Astrocyte of the spinal cord (primary cell): Measurements from ENCODE around the gene FAM219A.

Experiments used
- DNase-seq: peaks from one replicate; pipeline ENCODE4 v3.0.0; 2011; ENCODE audit warnings: low read depth, low spot score
- H3K4me3 ChIP-seq: 2 replicates; pipeline ENCODE4 v1.5.1; 2011; ENCODE audit warnings: low read depth, mild to moderate bottlenecking, low read length, moderate library complexity
- in situ Hi-C: cut with HindIII; loops from 2 replicates; pipeline ENCODE4 v1.10.0; 2017; ENCODE audit warnings: low sequenced_read_pairs
- TF ChIP-seq, protein P1 (sequence below): IDR thresholded peaks from 2 replicates; pipeline ENCODE4 v1.5.1; 2012; ENCODE audit warnings: low read depth, mild to moderate bottlenecking, low read length, inconsistent platforms

Gene FAM219A

DNA sequence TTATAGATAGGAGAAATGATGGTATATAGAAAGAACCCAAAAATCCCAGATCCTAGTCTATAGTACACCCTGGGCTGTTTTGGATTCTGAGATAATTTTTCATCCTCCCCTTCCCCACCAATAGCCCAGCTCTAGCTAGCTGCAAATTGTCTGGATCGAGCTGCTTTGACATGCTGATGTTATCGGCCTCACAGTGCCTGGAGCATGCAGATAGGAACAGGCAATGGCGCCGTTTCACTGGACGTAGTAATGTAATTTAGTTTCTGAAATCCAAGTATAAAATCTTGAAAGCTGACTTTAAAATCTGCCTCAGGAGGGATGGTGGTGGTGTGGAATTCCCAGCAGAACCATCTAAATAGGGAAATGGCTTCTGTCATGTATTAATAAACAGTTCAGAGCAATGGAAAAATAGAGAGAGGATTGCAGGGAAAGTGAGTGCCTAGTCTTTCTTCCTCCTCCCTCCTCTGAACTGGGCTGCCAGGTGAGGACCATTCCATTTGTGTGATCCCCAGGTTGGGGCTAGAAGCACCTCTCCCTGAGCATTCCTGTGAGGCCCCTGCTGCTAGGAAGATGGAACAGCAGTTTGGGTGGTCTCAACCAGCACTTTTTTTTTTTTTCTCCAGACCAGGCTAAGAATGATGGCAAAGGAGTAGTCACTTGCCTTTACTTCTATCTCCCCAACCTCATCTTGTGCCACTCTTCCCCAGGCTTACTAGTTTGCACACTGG, 31.9 kb downstream of the FAM219A start:
- DNase-seq, result no peak
- in situ Hi-C loops, result no loop called here
- H3K4me3 ChIP-seq, result no peak overlapping the region
- TF ChIP-seq, protein P1, sequence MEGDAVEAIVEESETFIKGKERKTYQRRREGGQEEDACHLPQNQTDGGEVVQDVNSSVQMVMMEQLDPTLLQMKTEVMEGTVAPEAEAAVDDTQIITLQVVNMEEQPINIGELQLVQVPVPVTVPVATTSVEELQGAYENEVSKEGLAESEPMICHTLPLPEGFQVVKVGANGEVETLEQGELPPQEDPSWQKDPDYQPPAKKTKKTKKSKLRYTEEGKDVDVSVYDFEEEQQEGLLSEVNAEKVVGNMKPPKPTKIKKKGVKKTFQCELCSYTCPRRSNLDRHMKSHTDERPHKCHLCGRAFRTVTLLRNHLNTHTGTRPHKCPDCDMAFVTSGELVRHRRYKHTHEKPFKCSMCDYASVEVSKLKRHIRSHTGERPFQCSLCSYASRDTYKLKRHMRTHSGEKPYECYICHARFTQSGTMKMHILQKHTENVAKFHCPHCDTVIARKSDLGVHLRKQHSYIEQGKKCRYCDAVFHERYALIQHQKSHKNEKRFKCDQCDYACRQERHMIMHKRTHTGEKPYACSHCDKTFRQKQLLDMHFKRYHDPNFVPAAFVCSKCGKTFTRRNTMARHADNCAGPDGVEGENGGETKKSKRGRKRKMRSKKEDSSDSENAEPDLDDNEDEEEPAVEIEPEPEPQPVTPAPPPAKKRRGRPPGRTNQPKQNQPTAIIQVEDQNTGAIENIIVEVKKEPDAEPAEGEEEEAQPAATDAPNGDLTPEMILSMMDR, result no peak

DNA sequence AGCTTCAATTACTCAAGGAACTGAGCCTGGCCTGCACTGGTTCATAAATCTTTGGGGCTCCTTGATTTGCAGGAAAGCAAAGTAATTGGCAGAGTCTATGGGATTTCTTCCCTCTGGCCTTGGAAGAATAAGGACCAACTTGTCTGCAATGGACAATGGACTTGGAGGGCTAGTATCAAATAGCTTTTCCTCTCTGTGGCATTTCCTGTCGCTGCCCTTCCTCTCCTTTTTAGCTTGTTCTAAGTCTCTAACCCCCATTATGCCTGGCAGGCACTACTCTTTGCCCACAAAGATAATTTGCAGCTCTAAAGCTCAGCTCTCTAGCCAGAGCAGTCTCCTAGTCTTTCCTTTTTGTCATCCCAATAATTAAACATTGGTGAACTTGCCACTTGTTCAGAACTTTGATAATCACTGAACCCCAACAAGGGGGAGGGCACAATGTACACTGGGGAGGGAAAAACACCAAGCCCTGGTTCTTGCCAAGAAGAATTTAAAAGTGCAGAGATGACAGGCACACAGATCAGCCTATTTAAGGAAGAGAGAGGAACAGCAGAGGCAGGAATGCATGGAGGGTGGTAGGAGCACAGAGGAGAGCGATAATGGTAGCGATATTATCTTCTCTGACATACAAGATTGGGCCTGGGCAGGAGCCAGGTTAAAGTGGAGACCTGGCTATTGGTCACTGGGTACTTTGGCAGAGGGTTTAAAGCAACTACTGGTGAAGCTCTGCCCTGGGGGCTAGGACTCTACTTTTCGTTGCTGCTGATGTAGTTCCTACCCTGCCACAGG, 38.5 kb downstream of the FAM219A start:
- in situ Hi-C loops, result no loop called here
- TF ChIP-seq, protein P1, result no peak
- H3K4me3 ChIP-seq, result no peak overlapping the region
- no peak for DNase-seq

DNA sequence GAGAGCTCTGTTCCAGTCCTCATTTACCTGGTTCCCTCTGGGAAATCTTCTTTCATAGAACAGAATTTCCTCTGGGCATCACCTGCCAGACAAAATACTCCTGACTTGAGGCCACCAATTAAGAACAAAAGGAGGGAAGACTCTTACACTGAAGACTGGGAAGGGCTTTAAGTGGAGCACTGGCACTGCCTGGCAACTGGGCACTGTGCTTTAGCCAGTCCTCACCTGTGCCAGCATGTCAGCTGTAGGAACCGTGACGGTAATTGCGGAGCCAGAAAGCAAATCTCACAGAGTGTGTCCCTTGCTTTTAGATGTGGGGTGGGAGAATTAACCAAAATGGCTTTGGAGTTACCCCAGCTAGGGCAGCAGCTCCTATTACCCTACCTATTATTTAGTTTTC, 40.6 kb downstream of the FAM219A start:
- in situ Hi-C loops, result no loop called here
- H3K4me3 ChIP-seq, result no peak overlapping the region
- no peak for DNase-seq
- TF ChIP-seq, protein P1, result no peak

DNA sequence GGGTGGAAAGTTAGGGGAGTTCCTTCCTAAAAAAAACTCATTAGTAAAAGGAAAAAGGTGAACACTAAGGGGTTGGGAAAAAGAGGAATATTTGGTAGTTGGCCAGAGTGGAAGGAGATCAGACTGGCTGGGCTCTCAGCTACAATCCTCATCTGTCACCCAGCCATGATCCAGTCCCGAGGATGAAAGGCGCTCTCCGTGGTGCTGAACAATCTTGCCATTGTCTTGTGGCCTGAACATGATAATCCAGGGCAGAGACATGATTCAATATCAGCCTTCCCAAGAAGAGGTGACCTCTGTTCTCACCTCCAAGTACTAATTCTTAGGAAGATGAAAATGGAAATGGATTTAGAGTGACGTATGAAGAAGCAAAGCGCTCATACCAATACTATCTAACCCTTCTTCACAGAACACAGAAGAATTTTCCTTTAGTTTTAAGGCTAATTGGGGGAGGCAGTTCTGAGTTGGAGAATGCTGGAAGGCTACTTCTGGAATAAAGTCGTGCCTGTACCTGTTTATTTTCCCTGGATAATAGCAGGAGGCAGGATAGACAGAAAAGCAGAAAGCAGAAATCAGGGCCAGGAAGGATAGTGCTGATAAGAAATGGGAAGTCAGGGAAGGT, 45.0 kb downstream of the FAM219A start:
- peak; percentile 36 for DNase-seq
- no peak overlapping the region for H3K4me3 ChIP-seq
- TF ChIP-seq, protein P1, result no peak
- in situ Hi-C loops, result no loop called here

DNA sequence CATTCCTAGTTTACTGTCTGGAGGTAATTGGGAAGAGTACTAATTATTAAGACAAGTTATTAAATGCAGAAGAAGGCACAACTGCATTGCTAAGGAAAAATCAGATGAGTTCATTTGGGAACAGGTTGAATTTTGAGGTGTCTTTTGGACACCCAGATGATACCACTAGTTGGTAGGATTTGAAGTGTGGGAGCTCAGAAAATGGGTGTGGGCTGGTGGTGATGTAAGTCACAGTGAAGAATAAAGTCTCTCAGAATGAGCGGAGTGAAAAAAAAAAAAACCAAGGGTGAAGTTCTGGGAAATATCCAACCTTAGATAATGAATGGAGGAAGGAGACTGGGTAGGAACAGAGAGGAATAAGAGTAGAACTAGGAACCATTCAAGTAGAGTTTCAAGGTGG, 46.0 kb downstream of the FAM219A start:
- in situ Hi-C loops, result no loop called here
- TF ChIP-seq, protein P1, result no peak
- no peak for DNase-seq

DNA sequence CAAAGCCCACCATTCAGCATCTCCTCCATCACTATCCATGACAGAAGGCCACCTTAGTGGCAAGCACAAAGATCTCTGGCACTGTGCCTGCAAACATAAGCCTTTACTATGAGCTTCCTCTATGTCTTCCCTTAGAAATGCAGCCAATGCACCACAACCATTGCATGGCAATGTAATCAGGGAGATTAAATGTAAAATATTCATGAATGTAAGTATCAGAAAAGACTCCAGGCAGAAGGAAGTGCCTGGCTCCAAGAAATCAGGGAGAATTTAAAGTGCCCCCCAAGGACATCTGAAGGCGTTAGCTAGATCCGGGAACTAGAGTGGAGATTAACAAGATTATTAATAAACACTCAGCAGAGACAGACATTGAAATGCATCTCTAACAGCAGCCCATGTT, 49.2 kb downstream of the FAM219A start:
- DNase-seq, result no peak
- in situ Hi-C loops, result no loop called here
- TF ChIP-seq, protein P1, result no peak
- H3K4me3 ChIP-seq, result no peak overlapping the region

More for the DNA sequence above, 46.0 kb downstream of the FAM219A start:
- no peak overlapping the region for H3K4me3 ChIP-seq
